Left hindlimb (tissue), 1 donor: ENCODE results near the gene MAK.
"Not testable (repeated sequence)": the region's sequence is repeated elsewhere in the genome, so short reads cannot be mapped to it uniquely, and the experiment has no call there.

Source experiments
- DNase-seq: peaks from one replicate; pipeline ENCODE4 v3.0.0-alpha.2; 2018

The MAK gene

GRCh38 chr6:10837995-10838793 lies at the start of gene MAK:
Gene MAK (minus strand): TSS chr6:10838539. CDS start chr6:10830648, 7,891 bp downstream.
- DNase-seq, result peak; percentile 88

GRCh38 chr6:10886691-10887502 lies 48.6 kb upstream of the MAK start, which contains the start of gene SYCP2L:
Gene SYCP2L (plus strand): TSS chr6:10887052. CDS start chr6:10887127, 75 bp downstream.
- peak; percentile 47 for DNase-seq

DNA sequence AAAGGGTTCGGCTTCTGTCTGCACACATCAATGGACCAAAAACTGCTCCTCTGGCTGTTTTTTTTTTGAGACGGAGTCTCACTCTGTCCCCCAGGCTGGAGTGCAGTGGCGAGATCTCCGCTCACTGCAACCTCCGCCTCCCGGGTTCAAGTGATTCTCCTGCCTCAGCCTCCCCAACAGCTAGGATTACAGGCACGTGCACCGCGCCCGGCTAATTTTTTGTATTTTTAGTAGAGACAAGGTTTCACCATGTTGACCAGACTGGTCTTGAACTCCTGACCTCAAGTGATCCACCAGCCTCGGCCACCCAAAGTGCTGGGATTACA lies 48.0 kb upstream of the MAK start:
- DNase-seq, result not testable (repeated sequence)

GRCh38 chr6:10884245-10884972 lies 46.1 kb upstream of the MAK start:
- no peak for DNase-seq

- DNase-seq, result no peak
Observed at GRCh38 chr6:10883312-10884244, 45.2 kb upstream of the MAK start.

GRCh38 chr6:10882657-10883171 lies 44.4 kb upstream of the MAK start:
- DNase-seq, result peak; percentile 29

DNA sequence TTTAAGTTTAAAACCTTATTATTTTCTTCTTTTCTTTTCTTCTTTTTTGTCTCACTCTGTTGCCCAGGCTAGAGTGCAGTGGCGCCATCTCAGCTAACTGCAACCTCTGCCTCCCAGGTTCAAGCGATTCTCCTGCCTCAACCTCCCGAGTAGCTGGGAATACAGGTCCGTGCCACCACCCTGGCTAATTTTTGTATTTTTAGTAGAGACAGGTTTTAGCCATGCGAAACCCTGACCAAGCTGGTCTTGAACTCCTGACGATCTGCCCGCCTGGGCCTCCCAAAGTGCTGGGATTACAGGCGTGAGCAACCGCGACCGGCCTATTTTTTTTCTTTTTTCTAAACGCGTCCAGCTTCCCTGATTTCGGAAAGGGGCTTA lies 43.9 kb upstream of the MAK start:
- DNase-seq, result not testable (repeated sequence)

GRCh38 chr6:10880366-10880765 lies 42.0 kb upstream of the MAK start:
- DNase-seq, result no peak

- DNase-seq, result no peak
Observed at GRCh38 chr6:10877871-10878270, 39.5 kb upstream of the MAK start.

DNA sequence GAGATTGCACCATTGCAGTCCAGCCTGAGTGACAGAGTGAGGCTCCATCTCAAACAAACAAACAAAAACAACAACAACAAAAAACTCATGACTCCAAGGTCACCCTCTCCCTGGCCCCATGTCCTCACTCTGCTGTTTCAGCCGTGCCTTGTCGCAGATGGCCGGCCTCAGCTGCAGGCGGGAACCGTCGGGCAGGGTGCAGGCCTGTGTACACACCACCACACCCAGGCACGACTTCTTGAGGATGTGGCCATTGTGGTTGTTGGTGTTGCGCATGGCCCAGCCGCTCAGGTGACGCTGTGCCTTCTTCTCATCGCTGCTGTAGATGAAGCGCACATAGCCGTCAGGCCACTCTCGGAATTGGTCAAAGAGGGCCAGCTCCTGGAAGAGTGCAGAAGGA lies 38.7 kb upstream of the MAK start:
- no peak for DNase-seq

GRCh38 chr6:10875026-10875425 lies 36.7 kb upstream of the MAK start:
- DNase-seq, result no peak

GRCh38 chr6:10874207-10874606 lies 35.9 kb upstream of the MAK start:
- no peak for DNase-seq

- no peak for DNase-seq
Observed at GRCh38 chr6:10873374-10873773, 35.0 kb upstream of the MAK start.

- DNase-seq, result no peak
Observed at GRCh38 chr6:10867952-10868351, 29.6 kb upstream of the MAK start.

DNA sequence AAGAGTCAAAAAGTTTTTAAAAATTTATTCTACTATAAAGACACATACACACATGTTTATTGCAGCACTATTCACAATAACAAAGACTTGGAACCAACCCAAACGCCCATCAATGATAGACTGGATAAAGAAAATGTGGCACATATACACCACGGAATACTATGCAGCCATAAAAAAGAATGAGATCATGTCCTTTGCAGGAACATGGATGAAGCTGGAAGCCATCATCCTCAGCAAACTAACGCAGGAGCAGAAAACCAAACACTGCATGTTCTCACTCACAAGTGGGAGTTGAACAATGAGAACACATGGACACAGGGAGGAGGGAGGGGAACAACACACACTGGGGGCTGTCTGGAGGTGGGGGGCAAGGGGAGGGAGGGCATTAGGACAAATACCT lies 28.4 kb upstream of the MAK start:
- not testable (repeated sequence) for DNase-seq

DNA sequence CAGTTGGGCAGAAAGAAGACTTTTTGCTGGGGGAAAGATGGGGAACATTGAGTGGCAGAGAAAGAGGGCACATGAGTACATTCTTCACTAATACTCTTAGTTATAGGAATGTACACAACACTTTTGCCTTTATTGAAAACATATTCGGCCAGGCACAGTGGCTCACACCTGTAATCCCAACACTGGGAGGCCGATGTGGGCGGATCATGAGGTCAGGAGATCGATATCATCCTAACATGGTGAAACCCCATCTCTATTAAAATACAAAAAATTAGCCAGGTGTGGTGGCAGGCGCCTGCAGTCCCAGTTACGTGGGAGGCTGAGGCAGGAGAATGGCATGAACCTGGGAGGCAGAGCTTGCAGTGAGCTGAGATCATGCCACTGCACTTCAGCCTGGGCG lies 24.7 kb upstream of the MAK start:
- not testable (repeated sequence) for DNase-seq

- no peak for DNase-seq
Observed at GRCh38 chr6:10862361-10862760, 24.0 kb upstream of the MAK start.

GRCh38 chr6:10861086-10861485 lies 22.7 kb upstream of the MAK start:
- no peak for DNase-seq

DNA sequence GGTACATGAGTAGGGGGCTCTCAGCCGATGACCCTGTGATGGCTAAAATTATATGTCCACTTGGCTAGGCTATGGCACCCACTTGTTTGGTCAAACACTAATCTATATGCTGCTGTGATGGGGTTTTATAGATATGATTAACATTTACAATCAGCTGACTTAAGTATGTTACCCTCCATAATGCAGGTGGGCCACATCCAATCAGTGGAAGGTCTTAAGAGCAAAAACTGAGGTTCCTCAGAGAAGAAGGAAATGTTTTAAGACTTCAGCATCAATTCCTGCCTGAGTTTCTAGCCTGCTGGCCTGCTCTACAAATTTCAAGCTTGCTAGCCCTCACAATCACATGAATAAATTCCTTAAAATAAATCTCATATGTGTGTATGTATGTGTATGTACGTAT lies 18.9 kb upstream of the MAK start:
- DNase-seq, result no peak

DNA sequence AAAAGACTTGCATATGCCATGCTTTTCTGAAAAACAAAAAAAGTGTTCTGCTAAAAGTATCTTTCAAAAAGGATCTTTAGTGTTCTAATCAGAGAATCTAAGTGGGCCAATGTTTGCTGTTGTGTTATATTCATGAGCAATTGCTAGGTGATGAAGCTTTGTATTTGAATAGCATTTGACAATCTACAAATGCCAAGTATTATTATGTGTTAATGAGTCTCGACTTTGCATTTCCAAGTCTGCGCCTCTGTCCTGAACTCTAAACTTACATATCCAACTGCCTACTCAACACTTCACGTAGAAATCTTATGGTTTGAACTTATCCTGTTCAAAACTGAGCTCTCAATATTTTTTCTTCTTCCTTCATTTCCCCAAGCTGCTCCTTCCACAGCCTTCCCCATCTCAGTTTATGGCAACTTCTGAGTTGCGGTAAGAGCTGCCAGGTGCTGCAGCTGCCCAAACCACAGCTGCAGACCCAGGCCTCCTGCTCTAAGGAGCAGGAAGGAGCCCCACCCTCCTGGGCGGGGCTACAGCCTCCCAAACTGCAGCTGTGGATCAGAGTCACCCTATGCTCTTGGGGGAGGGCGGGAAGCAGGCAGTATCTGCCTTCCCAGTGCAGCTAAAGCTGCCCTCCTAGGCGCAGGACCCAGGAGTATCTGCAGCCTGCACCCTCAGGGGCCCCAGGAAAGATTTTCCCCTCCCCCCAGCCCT lies 16.7 kb upstream of the MAK start:
- DNase-seq, result no peak

- DNase-seq, result not testable (repeated sequence)
Observed at GRCh38 chr6:10853849-10854300, 15.5 kb upstream of the MAK start.
